Measurements from ENCODE around the gene PHF21A.

PHF21A gene
- 39.7 to 47.1 reads per million in 2 donors for total RNA-seq

GRCh38 chr11:46121301-46121723 lies at the start of gene PHF21A:
TSS of gene PHF21A (minus strand) at chr11:46121454. CDS start at chr11:46084219, 37,235 bp downstream.
- DNase-seq: peak; percentile 75 to 98 (median 85)

GRCh38 chr11:46170797-46171196 lies 49.5 kb upstream of the PHF21A start:
- no peak for DNase-seq

- DNase-seq: peak in 1 of 5 experiments; percentile 9
Measured at GRCh38 chr11:46162700-46163099, 41.4 kb upstream of the PHF21A start.

DNA sequence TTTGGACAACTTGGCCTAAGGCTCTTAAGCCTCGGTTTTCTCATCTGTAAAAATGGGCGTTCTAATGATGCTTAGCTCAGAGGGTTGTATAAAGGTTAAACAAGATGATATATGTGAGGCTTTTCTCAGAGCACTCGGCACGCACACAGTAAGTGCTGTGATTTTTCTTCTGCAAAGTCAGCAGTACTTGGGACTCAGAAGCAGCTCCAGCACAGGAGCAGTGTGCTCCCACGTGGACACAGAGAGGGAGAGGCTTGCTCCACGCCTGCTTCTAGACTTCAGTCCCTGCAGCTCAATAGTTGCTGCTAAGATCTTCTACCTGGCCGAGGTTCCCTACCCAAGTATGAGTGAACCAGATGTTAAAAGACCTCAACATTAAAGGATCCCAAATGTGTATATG lies 39.9 kb upstream of the PHF21A start:
- no peak for DNase-seq

DNA sequence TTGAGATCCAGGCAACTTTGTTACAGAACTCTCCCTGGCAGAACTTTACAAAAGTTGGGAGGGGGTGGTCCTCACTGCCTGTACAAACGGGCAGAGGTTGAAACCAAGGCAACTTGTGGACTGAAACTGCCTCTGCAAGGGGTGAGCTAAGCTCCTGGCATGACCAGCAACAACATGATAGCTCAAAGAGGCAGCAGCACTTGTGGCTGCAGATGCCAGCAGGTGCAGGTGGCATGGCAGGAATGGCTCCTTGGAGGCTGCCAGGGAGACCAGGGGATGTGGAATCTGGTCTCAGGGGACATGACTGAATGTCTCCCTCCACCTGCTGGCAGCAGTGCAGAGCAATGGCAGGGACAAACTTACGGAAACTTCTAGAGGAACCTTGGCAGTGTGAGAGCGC lies 38.8 kb upstream of the PHF21A start:
- no peak for DNase-seq

GRCh38 chr11:46159680-46160079 lies 38.4 kb upstream of the PHF21A start:
- DNase-seq: no peak

DNA sequence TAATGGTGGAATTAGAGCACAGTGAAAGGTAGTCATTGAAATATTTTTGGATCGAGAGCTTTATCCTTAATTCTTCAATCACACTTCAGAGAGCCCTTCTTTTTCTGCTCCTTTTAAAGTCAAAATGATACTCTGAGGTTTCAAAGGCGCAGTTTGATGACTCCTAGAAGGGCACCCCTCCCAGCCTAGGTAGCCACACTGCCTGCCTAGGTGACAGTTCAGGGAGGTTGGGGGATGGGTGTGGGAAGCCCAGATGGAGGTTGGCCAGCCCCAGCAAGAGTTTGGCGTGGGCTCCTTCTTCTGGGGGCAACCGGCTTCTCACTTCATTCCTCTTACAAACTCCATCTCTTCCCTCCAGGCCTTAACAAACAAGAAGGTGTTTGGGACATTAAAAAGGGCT lies 28.6 kb upstream of the PHF21A start:
- peak in 1 of 5 experiments; percentile 25 for DNase-seq

DNA sequence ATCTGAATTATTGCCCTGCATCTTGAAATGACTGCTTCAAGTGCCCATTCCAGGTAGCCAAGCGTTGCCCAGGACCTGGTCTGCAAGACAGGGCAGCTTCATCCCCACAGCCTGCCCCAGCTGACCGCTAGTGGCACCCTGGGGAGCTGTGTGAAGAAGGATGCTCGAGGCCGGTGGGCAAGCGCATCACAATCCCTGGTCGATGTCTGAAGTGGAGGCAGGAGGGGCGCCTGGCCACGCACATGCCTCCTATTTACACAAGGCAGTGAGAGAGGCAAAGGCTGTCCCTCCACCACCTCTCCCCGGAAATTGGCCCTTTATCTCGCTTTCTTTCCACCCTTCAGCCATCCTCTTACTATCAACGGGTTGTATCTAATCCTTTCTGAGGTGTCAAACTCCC lies 28.1 kb upstream of the PHF21A start:
- DNase-seq: no peak

- no peak for DNase-seq
Measured at GRCh38 chr11:46144741-46145140, 23.5 kb upstream of the PHF21A start.

- DNase-seq: no peak
Measured at GRCh38 chr11:46143049-46143806, 22.0 kb upstream of the PHF21A start.

DNA sequence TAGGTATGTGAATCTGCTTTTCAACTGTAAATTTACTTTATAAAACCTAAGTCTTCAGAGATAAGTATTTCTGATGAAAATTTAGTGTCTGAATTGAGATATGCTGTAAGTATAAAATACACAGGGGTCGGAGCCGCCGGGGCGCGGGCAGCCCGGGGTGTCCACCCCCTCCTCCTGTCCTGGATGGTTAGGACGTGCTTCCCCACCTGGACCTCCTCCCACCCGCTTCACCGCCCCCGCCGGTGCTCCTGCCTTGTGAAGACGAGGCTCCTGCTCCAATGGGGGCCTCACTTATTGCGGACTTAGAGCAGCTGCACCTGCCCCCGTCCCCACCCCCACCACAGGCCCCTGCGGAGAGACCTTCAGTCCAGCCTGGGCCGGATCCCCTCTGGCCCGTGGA lies 21.3 kb upstream of the PHF21A start:
- no peak for DNase-seq

DNA sequence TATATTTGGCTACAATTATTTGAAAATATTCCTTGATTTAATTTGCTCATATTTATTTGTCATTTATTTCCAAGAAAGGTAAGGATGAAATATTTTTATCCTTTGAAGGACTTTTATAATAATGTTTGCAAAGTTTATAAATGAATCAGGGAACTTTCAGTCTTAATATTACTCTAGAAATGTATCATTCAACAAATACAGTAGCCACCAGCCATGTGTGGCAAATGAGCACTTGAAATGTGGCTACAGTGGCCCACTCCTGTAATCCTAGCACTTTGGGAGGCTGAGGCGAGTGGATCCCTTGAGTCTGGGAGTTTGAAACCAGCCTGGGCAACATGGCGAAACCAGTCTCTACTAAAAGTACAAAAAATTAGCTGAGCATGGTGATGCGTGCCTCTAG lies 20.3 kb upstream of the PHF21A start:
- DNase-seq: no peak

GRCh38 chr11:46134540-46134939 lies 13.3 kb upstream of the PHF21A start:
- DNase-seq: no peak

DNA sequence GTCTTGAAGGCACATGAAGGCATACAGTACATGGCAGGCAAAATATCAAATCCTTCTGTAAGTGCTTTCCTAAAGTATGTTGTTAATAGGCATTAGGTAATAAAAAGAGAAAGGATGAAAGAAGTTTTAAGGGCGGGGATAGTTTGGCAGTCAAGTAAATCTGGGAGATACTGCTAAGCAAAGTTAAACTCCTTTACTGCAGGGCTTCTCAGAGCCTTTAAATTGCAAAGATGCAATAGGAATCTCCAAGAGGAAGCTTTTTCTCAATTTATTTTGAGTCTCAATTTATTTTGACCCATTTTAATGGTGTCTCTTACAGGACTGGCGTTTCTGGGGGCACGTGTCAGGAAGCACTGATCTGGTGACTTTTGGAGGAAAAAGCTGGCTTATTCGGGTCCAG lies 12.8 kb upstream of the PHF21A start:
- no peak for DNase-seq

DNA sequence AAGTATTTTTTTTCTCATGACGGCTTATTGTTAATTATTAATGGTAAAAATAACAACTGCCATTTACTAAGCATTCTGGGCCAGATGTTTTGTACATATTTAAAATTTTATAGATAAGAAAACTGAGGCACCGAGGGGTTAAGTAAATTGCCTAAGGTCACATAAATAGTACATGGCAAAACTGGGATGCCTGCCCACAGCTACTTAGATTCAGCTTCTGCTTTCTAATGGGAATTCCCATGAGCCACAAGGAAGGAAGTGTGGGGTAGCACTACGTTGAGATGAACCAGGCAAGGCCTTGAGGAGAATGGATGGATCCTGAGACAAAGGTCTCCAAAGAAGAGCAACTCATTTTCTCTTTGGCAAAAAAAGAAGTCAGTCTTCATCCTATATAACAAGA lies 11.9 kb upstream of the PHF21A start:
- DNase-seq: no peak

DNA sequence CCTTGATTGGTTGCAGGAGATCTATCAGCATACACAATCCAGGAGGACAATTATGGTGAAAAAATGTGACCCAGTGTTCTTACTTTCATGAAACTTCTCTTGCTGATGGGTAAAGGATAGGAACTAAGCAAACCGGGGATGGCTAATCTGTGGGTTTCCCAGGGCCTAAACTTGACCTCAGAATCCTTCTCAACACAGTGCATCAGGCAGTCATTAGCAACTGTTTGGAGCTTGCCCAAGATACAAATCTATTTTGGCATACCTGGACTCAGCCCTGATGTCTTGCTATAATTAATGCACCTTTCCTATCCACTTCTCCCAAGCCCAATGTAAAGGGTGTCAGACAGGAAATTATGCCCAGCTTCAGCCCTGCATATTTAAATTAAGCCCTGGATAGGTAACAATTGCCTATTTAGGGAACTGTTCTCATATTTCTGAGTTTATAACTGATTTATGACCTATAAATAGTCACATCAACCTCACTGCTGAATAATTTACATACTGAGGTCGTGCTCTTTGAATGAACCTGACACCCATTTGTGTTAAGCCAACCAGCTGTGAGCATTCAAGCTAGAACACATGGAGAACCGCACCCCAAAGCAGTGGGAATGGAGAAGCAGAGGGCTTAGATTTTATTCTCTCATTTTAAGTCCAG lies 9.2 kb upstream of the PHF21A start:
- no peak for DNase-seq

DNA sequence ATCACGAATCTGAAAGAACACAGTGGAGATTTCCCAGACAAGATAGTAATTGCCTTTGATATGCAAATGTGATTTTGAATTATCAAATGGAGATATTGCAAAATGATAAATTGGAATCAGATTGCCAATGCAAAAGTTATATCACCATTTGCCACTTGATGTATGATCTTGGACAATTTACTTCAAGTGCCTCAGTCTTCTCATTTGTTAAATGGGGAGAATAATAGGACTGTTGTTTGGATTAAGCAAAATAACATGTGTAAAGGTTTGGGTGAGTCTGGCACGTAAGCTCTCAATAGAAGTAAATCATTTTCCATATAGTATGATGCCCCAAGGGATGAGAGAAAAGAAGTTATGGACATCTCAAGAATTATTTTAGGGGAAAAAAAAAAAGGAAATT lies 7.9 kb upstream of the PHF21A start:
- DNase-seq: no peak

GRCh38 chr11:46127150-46127638 lies 5.9 kb upstream of the PHF21A start:
- DNase-seq: peak in 3 of 5 experiments; percentile 39 to 91 (median 65)

DNA sequence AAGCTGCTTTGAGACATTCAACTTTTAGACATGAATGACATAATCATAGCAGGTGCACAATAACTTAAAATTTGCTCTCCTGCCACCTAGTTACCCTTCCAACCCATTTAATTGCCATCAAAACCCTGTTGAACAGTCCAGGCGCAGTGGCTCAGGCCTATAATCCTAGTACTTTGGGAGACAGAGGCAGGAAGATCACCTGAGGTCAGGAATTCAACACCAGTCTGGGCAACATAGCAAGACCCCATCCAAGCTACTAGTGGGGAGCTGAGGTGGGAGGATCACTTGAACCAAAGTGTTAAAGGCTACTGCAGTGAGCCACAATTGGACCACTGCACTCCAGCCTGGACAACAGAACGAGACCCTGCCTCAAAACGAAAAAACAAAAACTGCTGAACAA lies 4.0 kb upstream of the PHF21A start:
- DNase-seq: no peak

GRCh38 chr11:46122945-46123715 lies 1.9 kb upstream of the PHF21A start:
- DNase-seq: no peak

- peak; percentile 49 to 95 (median 71) for DNase-seq
Measured at GRCh38 chr11:46121724-46122477, 647 bp upstream of the PHF21A start.

Measured in T-helper 2 cell (primary cell).